GM21737 (cell line): ENCODE results near the gene TUFT1.
"Not testable (repeated sequence)": the region's sequence is repeated elsewhere in the genome, so short reads cannot be mapped to it uniquely, and the experiment has no call there.

Experiments used
- ATAC-seq: cut with Tn5 transposase; IDR thresholded peaks from one replicate; pipeline ENCODE4 v1.9.1; 2021; ENCODE audit warnings: mild to moderate bottlenecking, moderate library complexity; ENCODE audit not compliant: unreplicated experiment

Gene TUFT1

GRCh38 chr1:151613282-151613780 lies 73.2 kb downstream of the TUFT1 start:
- no peak for ATAC-seq

GRCh38 chr1:151615711-151616504 lies 75.8 kb downstream of the TUFT1 start:
- no peak for ATAC-seq

- ATAC-seq, result no peak
Measured at GRCh38 chr1:151616505-151616849, 76.4 kb downstream of the TUFT1 start.

GRCh38 chr1:151618003-151618402 lies 77.9 kb downstream of the TUFT1 start:
- no peak for ATAC-seq

- no peak for ATAC-seq
Measured at GRCh38 chr1:151618470-151618869, 78.4 kb downstream of the TUFT1 start.

- not testable (repeated sequence) for ATAC-seq
Measured at GRCh38 chr1:151618996-151619395, 78.9 kb downstream of the TUFT1 start.

- ATAC-seq, result no peak
Measured at GRCh38 chr1:151619489-151620093, 79.5 kb downstream of the TUFT1 start.

- ATAC-seq, result no peak
Measured at GRCh38 chr1:151620286-151620685, 80.2 kb downstream of the TUFT1 start.

GRCh38 chr1:151621351-151621750 lies 81.2 kb downstream of the TUFT1 start:
- no peak for ATAC-seq

GRCh38 chr1:151624783-151625182 lies 84.7 kb downstream of the TUFT1 start:
- ATAC-seq, result no peak

GRCh38 chr1:151626740-151627334 lies 86.7 kb downstream of the TUFT1 start:
- ATAC-seq, result no peak

- no peak for ATAC-seq
Measured at GRCh38 chr1:151629278-151629677, 89.2 kb downstream of the TUFT1 start.
